Measurements from ENCODE around the gene TMOD3. TPM values are rescaled to one million over a fixed set of nuclear protein-coding genes. Genes with fewer than 3 reads are reported as not detected.

The TMOD3 gene
- total and polyA plus RNA-seq, 2 of the 8 experiments (the other 6 are each of a cell fraction or from before 2014, with no cell fraction given): 3.9 to 29.0 TPM

GRCh38 chr15:51812598-51812997 is 16.9 kb upstream of the TMOD3 start (continued):
- TF ChIP-seq, protein P1, sequence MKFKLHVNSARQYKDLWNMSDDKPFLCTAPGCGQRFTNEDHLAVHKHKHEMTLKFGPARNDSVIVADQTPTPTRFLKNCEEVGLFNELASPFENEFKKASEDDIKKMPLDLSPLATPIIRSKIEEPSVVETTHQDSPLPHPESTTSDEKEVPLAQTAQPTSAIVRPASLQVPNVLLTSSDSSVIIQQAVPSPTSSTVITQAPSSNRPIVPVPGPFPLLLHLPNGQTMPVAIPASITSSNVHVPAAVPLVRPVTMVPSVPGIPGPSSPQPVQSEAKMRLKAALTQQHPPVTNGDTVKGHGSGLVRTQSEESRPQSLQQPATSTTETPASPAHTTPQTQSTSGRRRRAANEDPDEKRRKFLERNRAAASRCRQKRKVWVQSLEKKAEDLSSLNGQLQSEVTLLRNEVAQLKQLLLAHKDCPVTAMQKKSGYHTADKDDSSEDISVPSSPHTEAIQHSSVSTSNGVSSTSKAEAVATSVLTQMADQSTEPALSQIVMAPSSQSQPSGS (IDR thresholded peaks at IDR 0.05; ENCODE audit: low read length): no peak
- TF ChIP-seq BACH1 (IDR thresholded peaks at IDR 0.05; ENCODE audit: low read length): no peak
- no peak for TF ChIP-seq ZNF274 (IDR thresholded peaks at IDR 0.05; ENCODE audit: borderline replicate concordance, extremely low read depth, low read length)
- TF ChIP-seq, protein P2, sequence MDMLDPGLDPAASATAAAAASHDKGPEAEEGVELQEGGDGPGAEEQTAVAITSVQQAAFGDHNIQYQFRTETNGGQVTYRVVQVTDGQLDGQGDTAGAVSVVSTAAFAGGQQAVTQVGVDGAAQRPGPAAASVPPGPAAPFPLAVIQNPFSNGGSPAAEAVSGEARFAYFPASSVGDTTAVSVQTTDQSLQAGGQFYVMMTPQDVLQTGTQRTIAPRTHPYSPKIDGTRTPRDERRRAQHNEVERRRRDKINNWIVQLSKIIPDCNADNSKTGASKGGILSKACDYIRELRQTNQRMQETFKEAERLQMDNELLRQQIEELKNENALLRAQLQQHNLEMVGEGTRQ (IDR thresholded peaks at IDR 0.05; ENCODE audit: low read length): no peak
- no peak for TF ChIP-seq HDAC2 (IDR thresholded peaks at IDR 0.05; ENCODE audit: borderline replicate concordance in 1 of 2, low read depth in 2 of 2, low read length in 2 of 2)
- TF ChIP-seq TAF7 (optimal IDR thresholded peaks at IDR 0.05; ENCODE audit: borderline replicate concordance, low read depth, low read length): no peak
- no peak for TF ChIP-seq JUN (IDR thresholded peaks at IDR 0.05; ENCODE audit: low read depth, low read length)
- TF ChIP-seq, protein P3, sequence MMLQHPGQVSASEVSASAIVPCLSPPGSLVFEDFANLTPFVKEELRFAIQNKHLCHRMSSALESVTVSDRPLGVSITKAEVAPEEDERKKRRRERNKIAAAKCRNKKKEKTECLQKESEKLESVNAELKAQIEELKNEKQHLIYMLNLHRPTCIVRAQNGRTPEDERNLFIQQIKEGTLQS (IDR thresholded peaks at IDR 0.05; ENCODE audit: insufficient read depth, low read depth, low read length): no peak
